GM18520 (cell line): ENCODE data around the gene RNASE8.
"Not testable (repeated sequence)": the region's sequence is repeated elsewhere in the genome, so short reads cannot be mapped to it uniquely, and the experiment has no call there.

ENCODE experiments used
- ATAC-seq: cut with Tn5 transposase; IDR thresholded peaks from one replicate; pipeline ENCODE4 v1.9.1; 2021; ENCODE audit not compliant: unreplicated experiment

RNASE8 gene

GRCh38 chr14:21029917-21030316, 27.7 kb upstream of the RNASE8 start, which contains the start of gene TPPP2:
Gene TPPP2 (plus strand): TSS chr14:21030217. CDS start chr14:21030582, 365 bp downstream.
- ATAC-seq = no peak

DNA sequence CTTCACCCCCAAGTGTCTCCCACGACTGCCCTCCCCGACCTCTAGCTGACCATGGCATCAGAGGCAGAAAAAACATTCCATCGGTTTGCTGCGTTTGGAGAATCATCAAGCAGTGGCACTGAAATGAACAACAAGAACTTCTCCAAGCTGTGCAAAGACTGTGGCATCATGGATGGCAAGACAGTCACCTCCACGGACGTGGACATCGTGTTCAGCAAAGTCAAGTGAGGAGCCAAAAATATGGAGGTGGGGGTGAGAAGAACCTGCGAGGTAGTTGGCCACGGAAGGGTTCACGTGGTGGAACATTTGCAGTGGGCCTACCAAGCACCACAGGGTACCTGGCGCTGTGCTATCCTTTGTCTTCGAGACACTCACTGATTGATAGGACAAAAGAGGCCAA, 27.1 kb upstream of the RNASE8 start:
- ATAC-seq = no peak

- ATAC-seq = no peak
Measured at GRCh38 chr14:21032326-21033132, 25.1 kb upstream of the RNASE8 start.

- ATAC-seq = no peak
Measured at GRCh38 chr14:21033133-21033698, 24.4 kb upstream of the RNASE8 start.

DNA sequence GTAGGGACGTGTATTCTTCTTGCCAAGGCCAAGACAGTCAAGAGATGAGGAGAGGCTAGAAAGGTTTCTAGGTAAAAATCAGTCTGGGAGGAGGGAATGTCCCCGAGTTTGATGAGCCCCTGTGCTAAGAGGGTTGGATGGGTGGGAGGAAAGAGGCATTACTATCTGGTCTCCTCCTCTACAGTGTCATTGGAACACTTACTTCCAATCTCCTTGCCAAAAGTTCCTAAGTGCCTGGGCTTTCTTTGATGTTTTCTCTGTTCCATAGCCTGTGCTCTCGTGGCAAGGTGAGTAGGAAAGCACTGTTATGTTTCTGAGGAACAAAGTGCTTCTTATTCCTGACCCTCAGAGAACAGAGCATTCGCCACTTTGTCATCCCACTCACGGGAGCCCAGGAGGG, 22.9 kb upstream of the RNASE8 start, which contains the start of gene RNASE13:
Gene RNASE13 (minus strand): TSS at position 101 of the 400 bp plus-strand sequence. CDS start 519 bp downstream, outside the sequence.
- ATAC-seq = no peak

- no peak for ATAC-seq
Measured at GRCh38 chr14:21036751-21037150, 20.9 kb upstream of the RNASE8 start.

DNA sequence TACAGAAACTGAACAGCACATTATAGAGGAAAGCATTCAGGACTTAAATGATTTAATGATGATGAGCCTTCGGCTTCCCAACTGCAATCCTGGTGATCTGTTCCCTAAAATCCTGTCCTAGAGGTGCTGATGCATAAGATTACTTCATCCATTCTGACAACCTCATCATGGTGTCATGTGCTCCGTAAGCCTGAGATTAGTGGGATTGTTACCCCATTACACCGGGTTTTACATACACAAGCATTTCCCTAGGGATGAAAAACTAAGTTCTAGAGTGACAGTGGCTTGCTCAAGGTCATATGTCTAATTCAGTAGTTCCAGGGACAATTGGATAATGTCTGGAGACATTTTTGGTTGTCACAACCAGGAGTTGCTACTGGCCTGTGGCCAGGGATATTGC, 20.5 kb upstream of the RNASE8 start:
- no peak for ATAC-seq

DNA sequence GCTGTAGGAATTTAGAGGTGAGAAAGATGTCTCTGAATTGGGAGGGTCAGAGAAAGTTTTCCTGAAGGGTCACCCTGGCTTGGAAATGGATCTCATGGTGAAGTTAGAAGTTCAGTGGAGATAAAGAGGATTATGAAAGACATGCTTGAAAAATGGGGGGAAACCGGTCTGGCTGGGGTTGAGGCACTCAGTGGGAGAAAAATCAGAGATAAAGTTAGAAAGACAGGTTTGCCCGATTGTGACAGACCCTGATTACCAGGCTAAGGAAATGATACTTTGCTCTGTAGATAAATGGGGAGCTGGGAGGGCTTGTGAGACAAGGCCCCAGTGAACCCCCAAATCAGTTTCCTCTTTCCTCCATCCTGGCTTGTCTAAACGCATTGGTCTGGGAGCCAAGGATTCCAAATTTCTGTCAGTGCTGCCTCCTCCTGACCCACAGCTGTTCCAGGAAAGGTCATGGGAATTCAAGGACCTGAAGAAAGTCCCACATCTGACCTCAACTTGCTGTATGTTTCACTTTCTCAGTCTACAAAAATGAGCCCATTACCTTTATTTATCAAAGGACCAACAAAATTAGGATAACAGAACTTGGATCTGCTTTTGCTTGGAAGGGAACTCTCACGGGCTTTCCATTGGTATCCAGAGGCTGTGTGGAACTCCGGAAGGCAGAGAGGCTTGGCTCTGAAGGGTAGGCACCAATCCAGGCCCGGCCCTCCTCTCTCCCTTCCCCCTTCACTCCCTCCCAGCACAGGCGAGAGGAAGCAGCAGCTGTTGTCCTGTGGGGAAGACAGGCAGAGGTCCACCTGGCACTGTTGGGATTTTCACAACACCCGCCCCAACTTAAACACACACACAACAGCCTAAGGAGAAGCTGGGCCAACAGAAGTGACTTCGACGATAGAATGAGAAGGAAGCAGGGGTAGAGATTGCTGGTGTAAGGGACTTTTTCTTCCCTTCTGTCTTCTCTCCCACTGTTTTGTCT, 18.9 kb upstream of the RNASE8 start:
- ATAC-seq = no peak

GRCh38 chr14:21039585-21040369, 17.8 kb upstream of the RNASE8 start:
- ATAC-seq = no peak

DNA sequence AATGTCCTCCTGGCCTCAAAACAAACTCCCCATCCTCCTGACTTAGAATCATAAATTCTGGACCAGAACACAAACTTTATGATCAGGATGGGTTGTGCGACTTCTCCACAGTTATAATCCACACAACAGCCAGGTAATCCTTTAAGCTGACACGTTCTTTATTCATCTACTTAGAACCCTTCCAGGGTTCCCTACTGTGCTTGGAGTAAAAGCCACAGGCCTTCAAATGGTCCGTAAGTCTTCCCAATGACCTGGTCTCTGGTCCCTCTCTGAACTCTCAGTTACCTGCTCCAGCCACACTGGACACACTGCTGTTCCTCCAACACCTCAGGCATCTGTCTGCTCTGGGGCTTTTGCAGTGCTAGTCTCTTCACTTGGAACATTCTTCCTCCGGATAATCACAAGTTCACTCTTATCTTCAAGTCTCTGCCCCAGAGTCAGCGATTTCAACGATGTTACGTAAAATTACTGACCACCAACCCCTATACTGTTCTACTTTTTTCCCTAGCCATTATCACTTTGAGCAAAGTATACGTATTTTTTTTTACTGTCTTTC, 17.2 kb upstream of the RNASE8 start:
- ATAC-seq = no peak

- ATAC-seq = not testable (repeated sequence)
Measured at GRCh38 chr14:21040941-21041340, 16.7 kb upstream of the RNASE8 start.

DNA sequence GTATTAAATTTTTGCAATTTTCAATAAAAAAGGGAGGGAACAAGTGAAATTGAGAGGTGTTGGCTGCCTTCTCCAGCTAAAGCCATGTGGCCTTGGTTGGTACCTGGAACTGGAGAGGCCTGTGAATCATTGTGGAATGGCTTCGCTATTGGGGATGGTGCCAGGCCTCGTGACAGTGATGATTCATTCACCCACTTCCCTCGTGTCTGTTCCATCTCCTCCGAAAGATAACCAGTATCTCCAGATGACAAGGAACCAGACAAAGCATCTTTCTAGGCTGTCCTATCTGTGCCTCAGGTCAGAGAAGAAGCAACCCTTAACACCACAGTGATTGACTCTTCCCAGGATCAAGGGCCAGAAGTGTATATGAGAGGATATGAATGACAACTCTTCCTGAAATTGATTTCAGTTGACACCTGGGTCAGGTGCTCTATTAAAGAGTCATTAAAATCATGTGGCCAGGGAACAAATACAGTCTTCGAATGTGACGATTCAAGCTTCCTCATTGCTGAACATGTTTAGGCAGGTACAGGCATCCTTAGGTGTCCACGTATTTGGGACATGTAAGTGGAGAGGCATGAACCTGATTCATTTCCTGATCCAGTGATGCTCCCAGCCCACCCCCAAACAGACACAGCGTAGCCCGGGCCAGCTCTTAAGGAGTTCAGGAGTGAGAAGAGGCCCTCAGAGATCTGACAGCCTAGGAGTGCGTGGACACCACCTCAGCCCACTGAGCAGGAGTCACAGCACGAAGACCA, 15.8 kb upstream of the RNASE8 start, which contains the start of gene RNASE7:
Gene RNASE7 (plus strand): TSS at position 687 of the 758 bp plus-strand sequence. CDS start 631 bp downstream, outside the sequence.
- ATAC-seq = no peak

GRCh38 chr14:21042918-21043317, 14.7 kb upstream of the RNASE8 start:
- no peak for ATAC-seq

DNA sequence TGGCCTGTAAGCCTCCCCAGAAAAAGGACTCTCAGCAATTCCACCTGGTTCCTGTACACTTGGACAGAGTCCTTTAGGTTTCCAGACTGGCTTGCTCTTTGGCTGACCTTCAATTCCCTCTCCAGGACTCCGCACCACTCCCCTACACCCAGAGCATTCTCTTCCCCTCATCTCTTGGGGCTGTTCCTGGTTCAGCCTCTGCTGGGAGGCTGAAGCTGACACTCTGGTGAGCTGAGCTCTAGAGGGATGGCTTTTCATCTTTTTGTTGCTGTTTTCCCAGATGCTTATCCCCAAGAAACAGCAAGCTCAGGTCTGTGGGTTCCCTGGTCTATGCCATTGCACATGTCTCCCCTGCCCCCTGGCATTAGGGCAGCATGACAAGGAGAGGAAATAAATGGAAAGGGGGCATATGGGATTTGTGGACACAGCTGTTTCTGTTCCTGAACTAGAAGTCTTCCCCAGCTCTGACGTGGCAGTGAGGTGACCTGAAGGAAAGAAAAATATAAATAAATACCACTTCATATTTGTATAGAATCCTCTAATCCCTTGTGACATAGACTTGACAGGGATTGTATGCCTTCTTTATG, 14.1 kb upstream of the RNASE8 start:
- no peak for ATAC-seq

- no peak for ATAC-seq
Measured at GRCh38 chr14:21043974-21044618, 13.5 kb upstream of the RNASE8 start.

DNA sequence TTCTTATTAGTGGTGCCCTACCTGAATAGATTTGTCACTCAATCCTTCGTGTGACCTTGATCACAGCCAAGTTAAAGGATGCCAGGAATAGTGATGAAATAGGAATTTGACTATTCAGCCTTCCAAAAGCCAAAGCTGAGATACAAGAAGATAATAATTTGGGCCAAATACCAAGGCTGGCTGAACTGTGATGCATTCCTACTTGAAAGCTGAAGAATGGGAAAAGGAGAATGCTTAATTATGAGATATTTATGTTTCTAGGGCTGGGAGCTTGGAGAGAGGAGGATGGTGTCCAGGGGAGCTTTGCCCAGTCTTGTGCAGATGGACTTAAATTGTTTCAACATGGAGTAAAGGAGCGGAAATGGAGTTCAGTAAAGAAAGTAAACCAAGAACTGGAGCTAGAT, 10.2 kb upstream of the RNASE8 start:
- no peak for ATAC-seq

DNA sequence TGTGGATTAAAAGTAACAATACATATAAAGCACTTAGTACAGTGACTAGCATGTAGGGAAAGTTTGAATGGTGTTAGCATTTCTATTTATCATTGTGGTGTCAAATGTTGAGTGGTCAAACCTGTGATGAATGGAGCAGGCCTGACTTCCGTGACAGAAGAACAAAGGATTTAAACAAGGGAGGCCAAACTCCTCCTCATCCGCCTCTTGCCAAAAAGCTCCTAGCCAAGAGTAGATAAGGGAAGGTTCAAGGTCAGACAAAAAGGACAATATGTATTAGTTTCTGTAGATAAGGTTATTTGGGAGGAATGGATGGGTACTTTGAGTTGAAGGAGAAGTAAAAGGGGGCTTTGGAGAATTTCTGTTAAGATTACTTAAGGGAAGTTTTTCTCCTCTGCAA, 9.0 kb upstream of the RNASE8 start:
- ATAC-seq = no peak

- ATAC-seq = no peak
Measured at GRCh38 chr14:21049271-21049673, 8.3 kb upstream of the RNASE8 start.
